ENCODE results near the gene TMPRSS4. TPM values are rescaled to one million over a fixed set of nuclear protein-coding genes. Genes with fewer than 3 reads are reported as not detected.

The TMPRSS4 gene
- total and polyA plus RNA-seq, 4 donors = 4.8 to 10.1 (median 8.7) TPM

GRCh38 chr11:118162846-118163245 lies 86.0 kb downstream of the TMPRSS4 start:
- ATAC-seq (ENCODE audit: insufficient read depth, low FRiP score) = no peak
- peaks cover 0 to 2% (median 0%) of the 10 kb centered on the region in 4 donors for H3K9me3 ChIP-seq (ENCODE audit: control insufficient read depth in 4 of 4, insufficient read depth in 3 of 4, low read length in 3 of 4)
- H3K9ac ChIP-seq (ENCODE audit: insufficient read depth in 1 of 2, low read length in 2 of 2) = no peak overlapping the region
- H3K27me3 ChIP-seq (ENCODE audit: control insufficient read depth in 3 of 3, insufficient read depth in 3 of 3, low read length in 2 of 3) = peaks cover 0 to 9% (median 2%) of the 10 kb centered on the region in 3 donors
- 76 to 82% methylated on average over 3 of the region's 3 CpGs for WGBS, 2 donors
- no peak overlapping the region for H3K27ac ChIP-seq (ENCODE audit: low read depth in 1 of 2, low read length in 1 of 2)
- no peak for TF ChIP-seq CTCF (IDR thresholded peaks at IDR 0.05; ENCODE audit: control extremely low read depth, extremely low read depth)
- H3K36me3 ChIP-seq (ENCODE audit: control insufficient read depth in 4 of 4, insufficient read depth in 4 of 4, low read length in 4 of 4) = no peaks in the 10 kb centered on the region
- H3K4me3 ChIP-seq = no peak overlapping the region
- H3K4me1 ChIP-seq (ENCODE audit: control insufficient read depth in 5 of 5, insufficient read depth in 5 of 5, low read length in 5 of 5) = peaks cover 0 to 4% (median 0%) of the 10 kb centered on the region in 5 donors
- DNase-seq = no peak

- Histone ChIP-seq H3K9ac (ENCODE audit: insufficient read depth in 1 of 2, low read length in 2 of 2) (no peak overlapping the region), H3K27me3 (ENCODE audit: control insufficient read depth in 3 of 3, insufficient read depth in 3 of 3, low read length in 2 of 3) (peaks cover 0 to 2% (median 2%) of the 10 kb centered on the region in 3 donors), H3K36me3 (ENCODE audit: control insufficient read depth in 4 of 4, insufficient read depth in 4 of 4, low read length in 4 of 4) (no peaks in the 10 kb centered on the region), H3K9me3 (ENCODE audit: control insufficient read depth in 4 of 4, insufficient read depth in 3 of 4, low read length in 3 of 4) (peaks cover 0 to 2% (median 0%) of the 10 kb centered on the region in 4 donors), H3K27ac (ENCODE audit: low read depth in 1 of 2, low read length in 1 of 2) (no peak overlapping the region), H3K4me3 (no peak overlapping the region), H3K4me1 (ENCODE audit: control insufficient read depth in 5 of 5, insufficient read depth in 5 of 5, low read length in 5 of 5) (no peaks in the 10 kb centered on the region)
- ATAC-seq (ENCODE audit: insufficient read depth, low FRiP score) (no peak), DNase-seq (no peak)
- TF ChIP-seq CTCF (IDR thresholded peaks at IDR 0.05; ENCODE audit: control extremely low read depth, extremely low read depth) = no peak
- 51 to 59% methylated on average over 5 of the region's 5 CpGs for WGBS, 2 donors
Observed at GRCh38 chr11:118163494-118163893, 86.6 kb downstream of the TMPRSS4 start.

- Histone ChIP-seq H3K36me3 (ENCODE audit: control insufficient read depth in 4 of 4, insufficient read depth in 4 of 4, low read length in 4 of 4) (no peaks in the 10 kb centered on the region), H3K4me3 (no peak overlapping the region), H3K9me3 (ENCODE audit: control insufficient read depth in 4 of 4, insufficient read depth in 3 of 4, low read length in 3 of 4) (peaks cover 0 to under 1% (median 0%) of the 10 kb centered on the region in 4 donors), H3K4me1 (ENCODE audit: control insufficient read depth in 5 of 5, insufficient read depth in 5 of 5, low read length in 5 of 5) (no peaks in the 10 kb centered on the region), H3K9ac (ENCODE audit: insufficient read depth in 1 of 2, low read length in 2 of 2) (no peak overlapping the region), H3K27ac (ENCODE audit: low read depth in 1 of 2, low read length in 1 of 2) (no peak overlapping the region), H3K27me3 (ENCODE audit: control insufficient read depth in 3 of 3, insufficient read depth in 3 of 3, low read length in 2 of 3) (no peaks in the 10 kb centered on the region)
- WGBS, 2 donors = 68 to 89% methylated on average over 2 of the region's 2 CpGs
- no peak for TF ChIP-seq CTCF (IDR thresholded peaks at IDR 0.05; ENCODE audit: control extremely low read depth, extremely low read depth)
- ATAC-seq (ENCODE audit: insufficient read depth, low FRiP score) (no peak), DNase-seq (no peak)
Observed at GRCh38 chr11:118164885-118165284, 88.0 kb downstream of the TMPRSS4 start.

- Histone ChIP-seq H3K4me3 (no peak overlapping the region), H3K27me3 (ENCODE audit: control insufficient read depth in 3 of 3, insufficient read depth in 3 of 3, low read length in 2 of 3) (no peaks in the 10 kb centered on the region), H3K9ac (ENCODE audit: insufficient read depth in 1 of 2, low read length in 2 of 2) (no peak overlapping the region), H3K27ac (ENCODE audit: low read depth in 1 of 2, low read length in 1 of 2) (no peak overlapping the region), H3K9me3 (ENCODE audit: control insufficient read depth in 4 of 4, insufficient read depth in 3 of 4, low read length in 3 of 4) (no peaks in the 10 kb centered on the region), H3K4me1 (ENCODE audit: control insufficient read depth in 5 of 5, insufficient read depth in 5 of 5, low read length in 5 of 5) (peaks cover 0 to 10% (median 6%) of the 10 kb centered on the region in 5 donors), H3K36me3 (ENCODE audit: control insufficient read depth in 4 of 4, insufficient read depth in 4 of 4, low read length in 4 of 4) (no peaks in the 10 kb centered on the region)
- no peak for DNase-seq
- WGBS, 2 donors = 87 to 88% methylated on average over 15 to 17 of the region's 17 CpGs
- ATAC-seq (ENCODE audit: insufficient read depth, low FRiP score) = no peak
- TF ChIP-seq CTCF (IDR thresholded peaks at IDR 0.05; ENCODE audit: control extremely low read depth, extremely low read depth) = no peak
Observed at GRCh38 chr11:118166641-118167040, 89.8 kb downstream of the TMPRSS4 start.
